Caco-2 (cell line): ENCODE data around the gene SOHLH1. TPM values are rescaled to one million over a fixed set of nuclear protein-coding genes. Genes with fewer than 3 reads are reported as not detected.

Experiments used
- BruUV-seq: library from RNA; stranded (reverse); fragments of 400-500 nt; replicated peaks from 2 replicates; lab custom pipeline; 2021; lab: Mats Ljungman, UMichigan
- CTCF ChIA-PET: fragments of 300-600 bp; sonication (Branson Sonifier 250); formaldehyde crosslinking; loops from one replicate; lab custom pipeline; 2022; ENCODE audit warnings: antibody characterized with exemption; lab: Charles Lee
- POLR2A ChIA-PET: fragments of 300-600 bp; sonication (Branson Sonifier 250); formaldehyde crosslinking; loops from one replicate; lab custom pipeline; 2022; ENCODE audit warnings: antibody characterized with exemption; lab: Charles Lee
- DNase-seq, 2 experiments: peaks; one replicate each; pipeline versions ENCODE4 v3.0.0 to v3.0.0-alpha.2; 2020 to 2022
- H3K27me3 ChIP-seq: replicated peaks from 2 replicates; pipeline ENCODE4 v1.6.0; 2011; ENCODE audit warnings: low read length; ENCODE audit not compliant: control insufficient read depth, insufficient read depth
- H3K36me3 ChIP-seq: 2 replicates; pipeline ENCODE4 v1.5.1; 2011; ENCODE audit warnings: low read length; ENCODE audit not compliant: control insufficient read depth, insufficient read depth
- H3K4me1 ChIP-seq: fragments of 250-450 bp; sonication (Bioruptor Pico); 2 replicates; pipeline ENCODE4 v1.5.1; 2020; ENCODE audit warnings: mild to moderate bottlenecking
- H3K4me3 ChIP-seq: 2 replicates; pipeline ENCODE4 v1.5.1; 2011; ENCODE audit warnings: low read depth, mild to moderate bottlenecking, control low read depth, low read length
- H3K9me3 ChIP-seq: fragments of 250-450 bp; sonication (Bioruptor Pico); 2 replicates; pipeline ENCODE4 v1.5.1; 2020; ENCODE audit warnings: mild to moderate bottlenecking, moderate library complexity
- H3K27ac Mint-ChIP-seq: one replicate; pipeline ENCODE4 v1.8.0; 2022; ENCODE audit warnings: mixed read lengths; ENCODE audit not compliant: unreplicated experiment
- H3K27me3 Mint-ChIP-seq: one replicate; pipeline ENCODE4 v1.8.0; 2022; ENCODE audit warnings: mixed read lengths; ENCODE audit not compliant: insufficient read depth, unreplicated experiment
- H3K36me3 Mint-ChIP-seq: one replicate; pipeline ENCODE4 v1.8.0; 2022; ENCODE audit warnings: mild to moderate bottlenecking, mixed read lengths; ENCODE audit not compliant: insufficient read depth, unreplicated experiment
- H3K4me1 Mint-ChIP-seq: one replicate; pipeline ENCODE4 v1.8.0; 2022; ENCODE audit warnings: low read depth, mixed read lengths; ENCODE audit not compliant: unreplicated experiment
- H3K4me3 Mint-ChIP-seq: one replicate; pipeline ENCODE4 v1.8.0; 2022; ENCODE audit warnings: mild to moderate bottlenecking, moderate library complexity, mixed read lengths; ENCODE audit not compliant: unreplicated experiment
- H3K9me3 Mint-ChIP-seq: one replicate; pipeline ENCODE4 v1.8.0; 2022; ENCODE audit warnings: mixed read lengths; ENCODE audit not compliant: unreplicated experiment
- intact Hi-C: fragments of 100-400 bp; cut with micrococcal nuclease; formaldehyde crosslinking; loops from one replicate; pipeline ENCODE4 v1.10.0; 2022; ENCODE audit not compliant: unreplicated experiment
- total RNA-seq: library from RNA; stranded (reverse); gene quantifications from 2 replicates; pipeline ENCODE4 v1.2.3, GENCODE V29; 2022
- TF ChIP-seq, protein P1 (sequence below), 2 experiments: fragments of 200-600 bp in 1 of 2; IDR thresholded peaks; 1 replicate in 1 of 2; 2 replicates in 1 of 2; pipeline versions ENCODE4 v1.5.1 to v1.8.0; 2011 to 2022; ENCODE audit warnings: antibody characterized with exemption in 1 of 2, control low read depth in 1 of 2, inconsistent platforms in 1 of 2, low read depth in 1 of 2, low read length in 1 of 2, mild to moderate bottlenecking in 1 of 2, moderate library complexity in 1 of 2; ENCODE audit not compliant: insufficient read depth in 1 of 2, severe bottlenecking in 1 of 2, unreplicated experiment in 1 of 2

Gene SOHLH1
- total RNA-seq, 1 experiment from 2014 or later: 44.9 TPM

GRCh38 chr9:135687216-135687615 lies 12.1 kb downstream of the SOHLH1 start:
- intact Hi-C loops: no loop called here
- no peaks in the 10 kb centered on the region for H3K36me3 ChIP-seq
- peaks cover 2% of the 10 kb centered on the region for H3K27me3 Mint-ChIP-seq
- TF ChIP-seq, protein P1, sequence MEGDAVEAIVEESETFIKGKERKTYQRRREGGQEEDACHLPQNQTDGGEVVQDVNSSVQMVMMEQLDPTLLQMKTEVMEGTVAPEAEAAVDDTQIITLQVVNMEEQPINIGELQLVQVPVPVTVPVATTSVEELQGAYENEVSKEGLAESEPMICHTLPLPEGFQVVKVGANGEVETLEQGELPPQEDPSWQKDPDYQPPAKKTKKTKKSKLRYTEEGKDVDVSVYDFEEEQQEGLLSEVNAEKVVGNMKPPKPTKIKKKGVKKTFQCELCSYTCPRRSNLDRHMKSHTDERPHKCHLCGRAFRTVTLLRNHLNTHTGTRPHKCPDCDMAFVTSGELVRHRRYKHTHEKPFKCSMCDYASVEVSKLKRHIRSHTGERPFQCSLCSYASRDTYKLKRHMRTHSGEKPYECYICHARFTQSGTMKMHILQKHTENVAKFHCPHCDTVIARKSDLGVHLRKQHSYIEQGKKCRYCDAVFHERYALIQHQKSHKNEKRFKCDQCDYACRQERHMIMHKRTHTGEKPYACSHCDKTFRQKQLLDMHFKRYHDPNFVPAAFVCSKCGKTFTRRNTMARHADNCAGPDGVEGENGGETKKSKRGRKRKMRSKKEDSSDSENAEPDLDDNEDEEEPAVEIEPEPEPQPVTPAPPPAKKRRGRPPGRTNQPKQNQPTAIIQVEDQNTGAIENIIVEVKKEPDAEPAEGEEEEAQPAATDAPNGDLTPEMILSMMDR (IDR thresholded peaks at IDR 0.05; ENCODE audit: insufficient read depth in 1 of 2, low read depth in 1 of 2, low read length in 1 of 2, severe bottlenecking in 1 of 2, unreplicated experiment in 1 of 2): no peak
- DNase-seq: no peak
- no peak overlapping the region for H3K4me3 ChIP-seq
- BruUV-seq: no TSS peak
- no peaks in the 10 kb centered on the region; the same call in 1 of the 2 replicates for H3K4me1 ChIP-seq
- no peaks in the 10 kb centered on the region for H3K27me3 ChIP-seq
- H3K9me3 Mint-ChIP-seq: no peaks in the 10 kb centered on the region
- no peak overlapping the region for H3K4me3 Mint-ChIP-seq
- CTCF ChIA-PET: no interaction called here
- H3K9me3 ChIP-seq: no peaks in the 10 kb centered on the region
- no peak overlapping the region for H3K27ac Mint-ChIP-seq
- H3K36me3 Mint-ChIP-seq: peaks cover 15% of the 10 kb centered on the region
- no peaks in the 10 kb centered on the region for H3K4me1 Mint-ChIP-seq
- POLR2A ChIA-PET: no interaction called here

DNA sequence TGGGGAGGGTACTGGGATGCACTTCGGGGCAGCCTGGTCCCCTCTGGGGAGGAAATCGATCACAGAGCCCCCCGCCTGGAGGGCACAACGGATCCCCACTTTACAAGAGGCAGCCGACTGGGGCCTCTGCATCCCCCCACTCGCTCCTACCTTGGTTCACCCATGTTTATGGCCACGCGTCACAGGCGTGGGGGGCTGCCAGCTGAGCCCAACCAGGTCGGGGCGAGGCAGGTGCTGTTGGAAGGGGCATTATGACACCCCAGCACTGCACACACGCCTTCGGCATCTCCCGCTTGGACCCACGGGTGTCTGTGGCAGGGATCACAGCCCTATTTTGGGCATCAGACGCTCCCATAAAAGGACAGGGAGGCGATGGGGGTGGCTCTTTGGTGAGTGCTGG lies 14.6 kb downstream of the SOHLH1 start:
- Mint-ChIP-seq H3K9me3 (no peaks in the 10 kb centered on the region), H3K4me3 (no peak overlapping the region), H3K36me3 (peaks cover 11% of the 10 kb centered on the region), H3K4me1 (no peaks in the 10 kb centered on the region), H3K27ac (no peak overlapping the region), H3K27me3 (peaks cover 4% of the 10 kb centered on the region)
- intact Hi-C loops: loop anchor here (5.0 kb wide), 1 partner anchor 82 kb away; no protein-coding TSS in a partner anchor
- no peaks in the 10 kb centered on the region for H3K27me3 ChIP-seq
- no peak for DNase-seq
- no peaks in the 10 kb centered on the region; the same call in 1 of the 2 replicates for H3K4me1 ChIP-seq
- no TSS peak for BruUV-seq
- no peaks in the 10 kb centered on the region for H3K36me3 ChIP-seq
- POLR2A ChIA-PET: no interaction called here
- CTCF ChIA-PET: no interaction called here
- no peak overlapping the region for H3K4me3 ChIP-seq
- H3K9me3 ChIP-seq: no peaks in the 10 kb centered on the region
- TF ChIP-seq, protein P1 (IDR thresholded peaks at IDR 0.05; ENCODE audit: insufficient read depth in 1 of 2, low read depth in 1 of 2, low read length in 1 of 2, severe bottlenecking in 1 of 2, unreplicated experiment in 1 of 2): no peak

GRCh38 chr9:135683401-135684034 lies 15.8 kb downstream of the SOHLH1 start:
- BruUV-seq: no TSS peak
- Histone ChIP-seq H3K9me3 (no peaks in the 10 kb centered on the region), H3K36me3 (no peaks in the 10 kb centered on the region), H3K4me1 (no peaks in the 10 kb centered on the region; the same call in 1 of the 2 replicates), H3K27me3 (no peaks in the 10 kb centered on the region), H3K4me3 (no peak overlapping the region)
- Mint-ChIP-seq H3K9me3 (no peaks in the 10 kb centered on the region), H3K4me1 (no peaks in the 10 kb centered on the region), H3K27me3 (peaks cover 4% of the 10 kb centered on the region), H3K27ac (no peak overlapping the region), H3K4me3 (no peak overlapping the region), H3K36me3 (peaks cover 7% of the 10 kb centered on the region)
- ChIA-PET POLR2A (no interaction called here), CTCF (no interaction called here)
- intact Hi-C loops: loop anchor here (5.0 kb wide), 1 partner anchor 81 kb away; no protein-coding TSS in a partner anchor
- TF ChIP-seq, protein P1 (IDR thresholded peaks at IDR 0.05; ENCODE audit: insufficient read depth in 1 of 2, low read depth in 1 of 2, low read length in 1 of 2, severe bottlenecking in 1 of 2, unreplicated experiment in 1 of 2): no peak
- no peak for DNase-seq
